ENCODE data around the gene EYA3.

EYA3 gene

GRCh38 chr1:27960762-27961645 lies 127.4 kb downstream of the EYA3 start:
- H3K36me3 ChIP-seq (ENCODE audit: control insufficient read depth, low read depth, low read length) = peaks cover 17% of the 10 kb centered on the region
- peak overlapping the region; percentile 88 for H3K9ac ChIP-seq (ENCODE audit: low read length)
- H3K27me3 ChIP-seq (ENCODE audit: control insufficient read depth, insufficient read depth, low read length) = no peaks in the 10 kb centered on the region
- no peaks in the 10 kb centered on the region for H3K9me3 ChIP-seq (ENCODE audit: control insufficient read depth, low read depth, low read length)
- peaks cover 8% of the 10 kb centered on the region for H3K4me1 ChIP-seq (ENCODE audit: control insufficient read depth, low read depth, low read length)
- H3K4me3 ChIP-seq (ENCODE audit: low read length) = peak overlapping the region; percentile 79
- no peak overlapping the region for H3K27ac ChIP-seq (ENCODE audit: low read length)

DNA sequence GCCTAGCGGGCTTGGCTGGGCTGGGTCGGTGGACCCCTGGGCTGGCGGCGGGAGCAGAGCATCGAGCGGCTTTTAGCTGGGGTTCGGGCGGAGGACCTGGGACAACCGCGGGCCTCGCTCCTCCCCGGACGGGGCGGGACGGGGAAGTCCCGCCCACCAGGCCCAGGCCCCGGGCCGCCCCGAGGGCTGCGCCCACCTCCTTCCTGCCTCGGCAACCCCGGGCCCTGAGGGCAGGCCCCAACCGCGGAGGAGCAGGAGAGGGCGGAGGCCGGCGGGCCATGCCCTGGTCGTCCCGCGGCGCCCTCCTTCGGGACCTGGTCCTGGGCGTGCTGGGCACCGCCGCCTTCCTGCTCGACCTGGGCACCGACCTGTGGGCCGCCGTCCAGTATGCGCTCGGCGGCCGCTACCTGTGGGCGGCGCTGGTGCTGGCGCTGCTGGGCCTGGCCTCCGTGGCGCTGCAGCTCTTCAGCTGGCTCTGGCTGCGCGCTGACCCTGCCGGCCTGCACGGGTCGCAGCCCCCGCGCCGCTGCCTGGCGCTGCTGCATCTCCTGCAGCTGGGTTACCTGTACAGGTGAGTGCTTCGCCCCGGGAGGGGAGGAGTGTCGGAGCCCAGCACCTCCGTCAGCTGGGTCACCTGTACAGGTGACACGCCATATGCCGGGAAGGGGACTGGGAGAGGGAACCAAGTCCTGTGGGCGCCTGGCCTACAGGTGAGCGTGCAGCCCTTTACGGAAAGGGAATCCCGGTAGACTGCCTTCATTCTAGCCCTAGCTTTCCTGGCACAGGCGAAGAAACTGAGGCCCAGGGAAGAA lies 128.4 kb downstream of the EYA3 start, which contains the start of gene XKR8:
Gene XKR8 (plus strand): TSS at position 182 of the 812 bp plus-strand sequence. CDS start 97 bp downstream, at position 279.
- H3K27me3 ChIP-seq (ENCODE audit: control insufficient read depth, insufficient read depth, low read length) = no peaks in the 10 kb centered on the region
- peak within 1 kb of the TSS; percentile 79 for H3K4me3 ChIP-seq (ENCODE audit: low read length)
- H3K27ac ChIP-seq (ENCODE audit: low read length) = peak within 1 kb of the TSS; percentile 77
- no peaks in the 10 kb centered on the region for H3K9me3 ChIP-seq (ENCODE audit: control insufficient read depth, low read depth, low read length)
- peaks cover 8% of the 10 kb centered on the region for H3K4me1 ChIP-seq (ENCODE audit: control insufficient read depth, low read depth, low read length)
- H3K36me3 ChIP-seq (ENCODE audit: control insufficient read depth, low read depth, low read length) = peaks cover 19% of the 10 kb centered on the region
- H3K9ac ChIP-seq (ENCODE audit: low read length) = peak within 1 kb of the TSS; percentile 88

DNA sequence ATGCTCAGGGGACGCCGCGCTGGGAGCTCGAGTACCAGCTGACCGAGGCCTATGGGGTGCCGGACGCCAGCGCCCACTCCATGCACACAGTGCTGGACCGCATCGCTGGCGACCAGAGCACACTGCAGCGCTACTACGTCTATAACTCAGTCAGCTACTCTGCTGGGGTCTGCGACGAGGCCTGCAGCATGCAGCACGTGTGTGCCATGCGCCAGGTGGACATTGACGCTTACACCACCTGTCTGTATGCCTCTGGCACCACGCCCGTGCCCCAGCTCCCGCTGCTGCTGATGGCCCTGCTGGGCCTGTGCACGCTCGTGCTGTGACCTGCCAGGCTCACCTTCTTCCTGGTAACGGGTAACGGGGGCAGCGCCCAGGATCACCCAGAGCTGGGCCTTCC lies 129.9 kb downstream of the EYA3 start:
- H3K9me3 ChIP-seq (ENCODE audit: control insufficient read depth, low read depth, low read length) = no peaks in the 10 kb centered on the region
- no peak overlapping the region for H3K4me3 ChIP-seq (ENCODE audit: low read length)
- no peak overlapping the region for H3K9ac ChIP-seq (ENCODE audit: low read length)
- H3K4me1 ChIP-seq (ENCODE audit: control insufficient read depth, low read depth, low read length) = peaks cover 8% of the 10 kb centered on the region
- no peaks in the 10 kb centered on the region for H3K27me3 ChIP-seq (ENCODE audit: control insufficient read depth, insufficient read depth, low read length)
- peaks cover 28% of the 10 kb centered on the region for H3K36me3 ChIP-seq (ENCODE audit: control insufficient read depth, low read depth, low read length)
- no peak overlapping the region for H3K27ac ChIP-seq (ENCODE audit: low read length)

- H3K36me3 ChIP-seq (ENCODE audit: control insufficient read depth, low read depth, low read length) = peaks cover 37% of the 10 kb centered on the region
- H3K27me3 ChIP-seq (ENCODE audit: control insufficient read depth, insufficient read depth, low read length) = no peaks in the 10 kb centered on the region
- no peaks in the 10 kb centered on the region for H3K9me3 ChIP-seq (ENCODE audit: control insufficient read depth, low read depth, low read length)
Observed at GRCh38 chr1:27957655-27958054, 130.8 kb downstream of the EYA3 start.

GRCh38 chr1:27956761-27957160 lies 131.6 kb downstream of the EYA3 start:
- peaks cover 8% of the 10 kb centered on the region for H3K4me1 ChIP-seq (ENCODE audit: control insufficient read depth, low read depth, low read length)
- H3K9me3 ChIP-seq (ENCODE audit: control insufficient read depth, low read depth, low read length) = no peaks in the 10 kb centered on the region
- no peaks in the 10 kb centered on the region for H3K27me3 ChIP-seq (ENCODE audit: control insufficient read depth, insufficient read depth, low read length)
- H3K9ac ChIP-seq (ENCODE audit: low read length) = no peak overlapping the region
- H3K27ac ChIP-seq (ENCODE audit: low read length) = no peak overlapping the region
- H3K4me3 ChIP-seq (ENCODE audit: low read length) = no peak overlapping the region
- H3K36me3 ChIP-seq (ENCODE audit: control insufficient read depth, low read depth, low read length) = peaks cover 37% of the 10 kb centered on the region

More at GRCh38 chr1:27957655-27958054, 130.8 kb downstream of the EYA3 start:
- no peak overlapping the region for H3K27ac ChIP-seq (ENCODE audit: low read length)
- no peak overlapping the region for H3K4me3 ChIP-seq (ENCODE audit: low read length)
- H3K9ac ChIP-seq (ENCODE audit: low read length) = no peak overlapping the region
- peaks cover 8% of the 10 kb centered on the region for H3K4me1 ChIP-seq (ENCODE audit: control insufficient read depth, low read depth, low read length)

DNA sequence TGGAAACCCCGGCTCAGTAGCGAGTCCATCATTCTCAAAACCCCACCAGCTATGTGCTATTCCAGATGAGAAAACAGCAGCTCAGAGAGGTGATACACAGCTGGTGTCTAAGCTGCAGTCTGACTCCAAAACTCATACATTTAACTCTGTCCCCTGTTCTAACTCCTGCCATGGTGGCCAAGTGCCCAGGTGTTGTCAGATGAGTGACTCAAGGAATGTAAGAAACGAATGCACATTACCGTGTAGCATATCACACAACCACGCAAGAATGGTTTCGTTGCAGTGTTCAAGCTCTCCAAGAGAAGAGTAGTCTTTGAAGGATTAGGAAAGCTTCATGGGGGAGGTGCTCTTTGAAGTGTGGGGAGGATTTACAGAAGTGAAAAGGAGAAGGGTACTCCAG lies 133.3 kb downstream of the EYA3 start:
- Histone ChIP-seq H3K27me3 (ENCODE audit: control insufficient read depth, insufficient read depth, low read length) (no peaks in the 10 kb centered on the region), H3K4me3 (ENCODE audit: low read length) (no peak overlapping the region), H3K9me3 (ENCODE audit: control insufficient read depth, low read depth, low read length) (no peaks in the 10 kb centered on the region), H3K36me3 (ENCODE audit: control insufficient read depth, low read depth, low read length) (peaks cover 37% of the 10 kb centered on the region), H3K27ac (ENCODE audit: low read length) (no peak overlapping the region), H3K9ac (ENCODE audit: low read length) (no peak overlapping the region), H3K4me1 (ENCODE audit: control insufficient read depth, low read depth, low read length) (no peaks in the 10 kb centered on the region)

GRCh38 chr1:27954186-27954585 lies 134.2 kb downstream of the EYA3 start:
- Histone ChIP-seq H3K4me1 (ENCODE audit: control insufficient read depth, low read depth, low read length) (no peaks in the 10 kb centered on the region), H3K4me3 (ENCODE audit: low read length) (no peak overlapping the region), H3K27me3 (ENCODE audit: control insufficient read depth, insufficient read depth, low read length) (no peaks in the 10 kb centered on the region), H3K9ac (ENCODE audit: low read length) (no peak overlapping the region), H3K36me3 (ENCODE audit: control insufficient read depth, low read depth, low read length) (peaks cover 45% of the 10 kb centered on the region), H3K9me3 (ENCODE audit: control insufficient read depth, low read depth, low read length) (no peaks in the 10 kb centered on the region), H3K27ac (ENCODE audit: low read length) (no peak overlapping the region)

DNA sequence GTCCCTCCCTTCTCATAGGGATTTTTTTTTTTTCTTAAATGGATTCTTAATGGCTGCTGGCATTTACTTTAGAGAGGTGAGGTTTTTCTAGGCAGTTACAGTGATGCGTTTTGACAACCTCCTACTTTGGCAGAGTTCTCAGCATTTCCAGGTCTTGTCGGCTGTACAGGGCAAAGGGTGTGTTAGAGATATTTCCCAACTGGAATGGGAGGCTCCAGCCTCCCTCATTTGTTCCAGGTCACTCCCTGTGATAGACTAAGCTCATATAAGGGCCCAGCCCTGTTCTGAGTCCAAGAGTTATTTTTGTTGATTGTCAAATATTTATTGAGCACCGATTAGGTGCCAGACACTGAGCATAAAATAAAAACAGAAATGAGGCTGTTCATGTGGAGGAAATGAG lies 136.3 kb downstream of the EYA3 start:
- no peaks in the 10 kb centered on the region for H3K4me1 ChIP-seq (ENCODE audit: control insufficient read depth, low read depth, low read length)
- H3K27me3 ChIP-seq (ENCODE audit: control insufficient read depth, insufficient read depth, low read length) = no peaks in the 10 kb centered on the region
- H3K36me3 ChIP-seq (ENCODE audit: control insufficient read depth, low read depth, low read length) = peaks cover 49% of the 10 kb centered on the region
- H3K27ac ChIP-seq (ENCODE audit: low read length) = no peak overlapping the region
- no peak overlapping the region for H3K4me3 ChIP-seq (ENCODE audit: low read length)
- H3K9me3 ChIP-seq (ENCODE audit: control insufficient read depth, low read depth, low read length) = no peaks in the 10 kb centered on the region
- H3K9ac ChIP-seq (ENCODE audit: low read length) = no peak overlapping the region

GRCh38 chr1:27951396-27951795 lies 137.0 kb downstream of the EYA3 start:
- no peak overlapping the region for H3K27ac ChIP-seq (ENCODE audit: low read length)
- H3K9ac ChIP-seq (ENCODE audit: low read length) = no peak overlapping the region
- H3K27me3 ChIP-seq (ENCODE audit: control insufficient read depth, insufficient read depth, low read length) = no peaks in the 10 kb centered on the region
- H3K9me3 ChIP-seq (ENCODE audit: control insufficient read depth, low read depth, low read length) = no peaks in the 10 kb centered on the region
- H3K36me3 ChIP-seq (ENCODE audit: control insufficient read depth, low read depth, low read length) = peaks cover 48% of the 10 kb centered on the region
- H3K4me1 ChIP-seq (ENCODE audit: control insufficient read depth, low read depth, low read length) = no peaks in the 10 kb centered on the region
- no peak overlapping the region for H3K4me3 ChIP-seq (ENCODE audit: low read length)

GRCh38 chr1:27949027-27949426 lies 139.4 kb downstream of the EYA3 start:
- H3K36me3 ChIP-seq (ENCODE audit: control insufficient read depth, low read depth, low read length) = peaks cover 34% of the 10 kb centered on the region
- no peaks in the 10 kb centered on the region for H3K27me3 ChIP-seq (ENCODE audit: control insufficient read depth, insufficient read depth, low read length)
- no peak overlapping the region for H3K27ac ChIP-seq (ENCODE audit: low read length)
- H3K9ac ChIP-seq (ENCODE audit: low read length) = no peak overlapping the region
- H3K4me1 ChIP-seq (ENCODE audit: control insufficient read depth, low read depth, low read length) = no peaks in the 10 kb centered on the region
- H3K4me3 ChIP-seq (ENCODE audit: low read length) = no peak overlapping the region
- no peaks in the 10 kb centered on the region for H3K9me3 ChIP-seq (ENCODE audit: control insufficient read depth, low read depth, low read length)

GRCh38 chr1:27945020-27945419 lies 143.4 kb downstream of the EYA3 start:
- Histone ChIP-seq H3K4me3 (ENCODE audit: low read length) (no peak overlapping the region), H3K36me3 (ENCODE audit: control insufficient read depth, low read depth, low read length) (peaks cover 28% of the 10 kb centered on the region), H3K9ac (ENCODE audit: low read length) (no peak overlapping the region), H3K27ac (ENCODE audit: low read length) (no peak overlapping the region), H3K27me3 (ENCODE audit: control insufficient read depth, insufficient read depth, low read length) (no peaks in the 10 kb centered on the region), H3K9me3 (ENCODE audit: control insufficient read depth, low read depth, low read length) (no peaks in the 10 kb centered on the region), H3K4me1 (ENCODE audit: control insufficient read depth, low read depth, low read length) (no peaks in the 10 kb centered on the region)

Measured in iPS-18a (cell line).